Kidney epithelial cell (primary cell): Measurements from ENCODE around the gene UBAC2. TPM values are rescaled to one million over a fixed set of nuclear protein-coding genes. Genes with fewer than 3 reads are reported as not detected.

Experiments
- DNase-seq: peaks from one replicate; pipeline ENCODE4 v3.0.0-alpha.2; 2010; ENCODE audit warnings: low read depth
- H3K27me3 ChIP-seq: 2 replicates; pipeline ENCODE4 v1.6.0; 2011; ENCODE audit warnings: low read length; ENCODE audit not compliant: control insufficient read depth, insufficient read depth
- H3K36me3 ChIP-seq: 2 replicates; pipeline ENCODE4 v1.5.1; 2011; ENCODE audit warnings: low read length; ENCODE audit not compliant: control insufficient read depth, insufficient read depth
- H3K4me3 ChIP-seq: 2 replicates; pipeline ENCODE4 v1.5.1; 2011; ENCODE audit warnings: low read depth, mild to moderate bottlenecking, control low read depth, low read length
- CTCF ChIP-seq: IDR thresholded peaks from 2 replicates; pipeline ENCODE4 v1.5.1; 2011; ENCODE audit warnings: mild to moderate bottlenecking, moderate library complexity, low read length, control low read depth, inconsistent platforms; ENCODE audit not compliant: insufficient read depth, poor library complexity, severe bottlenecking
- total RNA-seq: library from RNA; depleted of rRNA; stranded (reverse); fragments of >200 nt; gene quantifications from 2 replicates; pipeline ENCODE4 v1.2.3, GENCODE V29; 2015

UBAC2 gene
- total RNA-seq, 1 donor from 2014 or later, result 83.6 TPM

- Histone ChIP-seq H3K27me3 (no peaks in the 10 kb centered on the region), H3K4me3 (no peak overlapping the region), H3K36me3 (no peaks in the 10 kb centered on the region)
- DNase-seq, result no peak
- no peak for TF ChIP-seq CTCF
These were observed 79.0 kb downstream of the UBAC2 start for GRCh38 chr13:99279637-99280036.

- no peak for DNase-seq
- no peak for TF ChIP-seq CTCF
- H3K27me3 ChIP-seq, result no peaks in the 10 kb centered on the region
- no peaks in the 10 kb centered on the region for H3K36me3 ChIP-seq
- H3K4me3 ChIP-seq, result no peak overlapping the region
These were observed 79.5 kb downstream of the UBAC2 start for GRCh38 chr13:99280166-99280565.

GRCh38 chr13:99281811-99282263 lies 81.2 kb downstream of the UBAC2 start:
- TF ChIP-seq CTCF, result no peak
- Histone ChIP-seq H3K36me3 (no peaks in the 10 kb centered on the region), H3K4me3 (no peak overlapping the region), H3K27me3 (no peaks in the 10 kb centered on the region)
- DNase-seq, result no peak

GRCh38 chr13:99282264-99283231 lies 81.9 kb downstream of the UBAC2 start:
- no peak for DNase-seq
- H3K36me3 ChIP-seq, result no peaks in the 10 kb centered on the region
- H3K27me3 ChIP-seq, result no peaks in the 10 kb centered on the region
- no peak overlapping the region for H3K4me3 ChIP-seq
- TF ChIP-seq CTCF, result no peak

- TF ChIP-seq CTCF, result no peak
- Histone ChIP-seq H3K36me3 (no peaks in the 10 kb centered on the region), H3K4me3 (no peak overlapping the region), H3K27me3 (no peaks in the 10 kb centered on the region)
- no peak for DNase-seq
These were observed 85.0 kb downstream of the UBAC2 start for GRCh38 chr13:99285432-99286182.
